ENCODE measurements around the gene MRPS22. TPM values are rescaled to one million over a fixed set of nuclear protein-coding genes. Genes with fewer than 3 reads are reported as not detected.
A peak's percentile ranks its signal among the peaks of the same experiment; 100 is the strongest.
"Not testable (repeated sequence)": the region's sequence is repeated elsewhere in the genome, so short reads cannot be mapped to it uniquely, and the experiment has no call there.

MRPS22 gene
- total RNA-seq, 2 experiments from 2014 or later, result 39.7 to 41.1 TPM

DNA sequence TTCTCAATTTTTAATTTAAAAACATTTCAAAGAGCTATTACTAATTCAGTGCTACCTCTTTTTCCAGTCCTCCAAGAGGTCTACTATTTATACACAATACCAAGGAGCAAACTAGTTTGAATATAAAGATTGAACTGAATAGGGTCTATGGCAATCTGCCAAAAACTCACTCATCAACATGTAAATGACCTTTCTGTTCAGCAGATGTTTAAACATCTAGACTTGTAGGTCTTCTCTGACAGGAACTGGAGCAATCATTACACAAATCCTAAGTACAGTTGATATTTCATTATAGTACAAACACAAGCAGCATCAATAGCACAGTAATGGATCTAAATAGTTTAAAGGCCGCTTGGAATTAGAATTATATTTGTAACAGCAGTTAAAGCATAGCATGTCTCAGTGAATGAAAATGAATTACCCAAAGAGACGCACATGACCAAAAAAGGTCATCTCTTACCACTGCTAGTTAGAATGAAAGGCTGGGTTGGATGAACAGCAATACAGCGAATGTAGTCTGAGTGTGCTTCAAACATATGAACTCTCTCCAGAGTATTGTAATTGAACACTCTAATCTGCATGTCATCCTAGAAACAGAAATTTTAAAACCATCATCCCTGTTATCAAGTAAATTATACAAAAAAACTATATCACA lies 34.9 kb downstream of the MRPS22 start:
- Mint-ChIP-seq H3K4me3 (no peak overlapping the region), H3K4me1 (ENCODE audit: low read depth) (peaks cover 4% of the 10 kb centered on the region), H3K9me3 (ENCODE audit: insufficient read depth) (no peaks in the 10 kb centered on the region), H3K27me3 (ENCODE audit: low read depth) (no peaks in the 10 kb centered on the region), H3K27ac (no peak overlapping the region), H3K36me3 (ENCODE audit: low read depth) (peaks cover 59% of the 10 kb centered on the region)
- DNase-seq (no peak), ATAC-seq (no peak)
- ChIA-PET CTCF (interaction anchor here (1.1 kb wide), 1 partner anchor 10 kb away, joined by 3 read pairs; no protein-coding TSS in a partner anchor), POLR2A (no interaction called here)

- no peak for ATAC-seq
- Mint-ChIP-seq H3K27ac (no peak overlapping the region), H3K4me1 (ENCODE audit: low read depth) (peaks cover 7% of the 10 kb centered on the region), H3K9me3 (ENCODE audit: insufficient read depth) (no peaks in the 10 kb centered on the region), H3K27me3 (ENCODE audit: low read depth) (no peaks in the 10 kb centered on the region), H3K36me3 (ENCODE audit: low read depth) (peaks cover 51% of the 10 kb centered on the region), H3K4me3 (no peak overlapping the region)
- ChIA-PET POLR2A (interaction anchor here (1.7 kb wide), 1 partner anchor 36 kb away, joined by 3 read pairs; the partner anchor contains the start of gene MRPS22), CTCF (no interaction called here)
- DNase-seq, result no peak
Measured at GRCh38 chr3:139380575-139380974, 36.8 kb downstream of the MRPS22 start.

- ATAC-seq; H3K27ac Mint-ChIP-seq; H3K27me3 Mint-ChIP-seq (ENCODE audit: low read depth); H3K4me3 Mint-ChIP-seq; CTCF ChIA-PET; H3K9me3 Mint-ChIP-seq (ENCODE audit: insufficient read depth); POLR2A ChIA-PET; DNase-seq: not testable (repeated sequence)
- peaks cover 47% of the 10 kb centered on the region for H3K36me3 Mint-ChIP-seq (ENCODE audit: low read depth)
- H3K4me1 Mint-ChIP-seq (ENCODE audit: low read depth), result peaks cover 18% of the 10 kb centered on the region
Measured at GRCh38 chr3:139382291-139382690, 38.5 kb downstream of the MRPS22 start.

GRCh38 chr3:139388077-139388476 lies 44.3 kb downstream of the MRPS22 start:
- Mint-ChIP-seq H3K4me3 (peak overlapping the region; percentile 90), H3K27me3 (ENCODE audit: low read depth) (no peaks in the 10 kb centered on the region), H3K4me1 (ENCODE audit: low read depth) (peaks cover 33% of the 10 kb centered on the region), H3K9me3 (ENCODE audit: insufficient read depth) (no peaks in the 10 kb centered on the region), H3K36me3 (ENCODE audit: low read depth) (peaks cover 7% of the 10 kb centered on the region), H3K27ac (no peak overlapping the region)
- CTCF ChIA-PET, result no interaction called here
- DNase-seq (no peak), ATAC-seq (no peak)
- POLR2A ChIA-PET, result no interaction called here

DNA sequence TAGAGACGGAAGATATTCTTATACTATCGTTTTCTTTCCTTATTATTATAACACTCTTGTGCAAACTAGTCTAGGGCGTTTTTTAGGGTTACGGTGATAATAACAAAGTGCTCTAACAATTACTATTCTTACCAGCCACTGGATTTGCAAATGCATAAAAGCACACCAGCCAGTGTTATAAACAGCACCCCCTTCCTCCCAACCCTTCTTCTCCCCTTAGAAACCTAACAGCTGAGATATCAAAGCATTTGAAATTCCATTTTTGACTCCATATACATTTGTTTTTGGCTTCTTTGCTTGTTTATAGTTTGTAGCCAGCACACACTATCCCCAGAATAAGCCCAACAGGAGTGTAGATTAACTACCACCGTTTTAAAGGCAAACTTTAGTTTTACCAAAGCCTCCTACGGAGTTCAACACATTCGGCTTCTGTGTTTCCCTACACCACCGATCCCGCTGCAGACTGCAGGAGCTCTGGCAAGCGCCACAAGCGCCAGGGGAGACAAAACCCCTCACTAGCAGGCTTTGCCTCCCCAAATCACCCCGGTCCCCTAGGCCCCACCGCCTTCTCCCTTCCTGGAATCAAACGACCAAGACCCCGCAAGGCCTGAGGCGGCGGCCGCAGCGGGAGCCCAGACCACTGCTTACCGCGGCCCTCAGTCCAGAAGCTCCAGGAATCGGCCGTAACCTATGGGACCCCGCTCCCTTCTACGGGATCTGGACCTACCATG lies 45.2 kb downstream of the MRPS22 start:
- H3K27ac Mint-ChIP-seq, result peak overlapping the region; percentile 93
- H3K27me3 Mint-ChIP-seq (ENCODE audit: low read depth), result no peaks in the 10 kb centered on the region
- peak; percentile 49 for DNase-seq
- peak overlapping the region; percentile 90 for H3K4me3 Mint-ChIP-seq
- CTCF ChIA-PET, result interaction anchor here (0.9 to 1.6 kb wide), 5 partner anchors 10 to 277 kb away, joined by 3 to 6 read pairs (median 3); no protein-coding TSS in a partner anchor
- H3K4me1 Mint-ChIP-seq (ENCODE audit: low read depth), result peaks cover 41% of the 10 kb centered on the region
- peaks cover 4% of the 10 kb centered on the region for H3K36me3 Mint-ChIP-seq (ENCODE audit: low read depth)
- peak; percentile 45 for ATAC-seq
- no peaks in the 10 kb centered on the region for H3K9me3 Mint-ChIP-seq (ENCODE audit: insufficient read depth)
- POLR2A ChIA-PET, result interaction anchor here (1.0 to 1.8 kb wide), 3 partner anchors 9 to 453 kb away, joined by 3 to 14 read pairs (median 3); partner anchors contain the start of gene MRPS22

- H3K4me1 Mint-ChIP-seq (ENCODE audit: low read depth), result peaks cover 40% of the 10 kb centered on the region
- DNase-seq (peak; percentile 97), ATAC-seq (peak; percentile 94)
- ChIA-PET CTCF (interaction anchor here (1.3 to 1.6 kb wide), 4 partner anchors 28 to 278 kb away, joined by 3 to 6 read pairs (median 4); no protein-coding TSS in a partner anchor), POLR2A (interaction anchor here (0.6 to 1.8 kb wide), 5 partner anchors 10 to 454 kb away, joined by 3 to 14 read pairs (median 3); partner anchors contain the start of gene MRPS22)
- no peaks in the 10 kb centered on the region for H3K36me3 Mint-ChIP-seq (ENCODE audit: low read depth)
- H3K4me3 Mint-ChIP-seq, result peak within 1 kb of the TSS; percentile 90
- no peaks in the 10 kb centered on the region for H3K9me3 Mint-ChIP-seq (ENCODE audit: insufficient read depth)
- no peaks in the 10 kb centered on the region for H3K27me3 Mint-ChIP-seq (ENCODE audit: low read depth)
- peak within 1 kb of the TSS; percentile 93 for H3K27ac Mint-ChIP-seq
Measured at GRCh38 chr3:139389552-139390368, 45.9 kb downstream of the MRPS22 start, which contains the start of gene COPB2. Gene COPB2, minus strand, starts transcription at chr3:139389647. Its CDS starts 97 bp downstream, at chr3:139389550.

DNA sequence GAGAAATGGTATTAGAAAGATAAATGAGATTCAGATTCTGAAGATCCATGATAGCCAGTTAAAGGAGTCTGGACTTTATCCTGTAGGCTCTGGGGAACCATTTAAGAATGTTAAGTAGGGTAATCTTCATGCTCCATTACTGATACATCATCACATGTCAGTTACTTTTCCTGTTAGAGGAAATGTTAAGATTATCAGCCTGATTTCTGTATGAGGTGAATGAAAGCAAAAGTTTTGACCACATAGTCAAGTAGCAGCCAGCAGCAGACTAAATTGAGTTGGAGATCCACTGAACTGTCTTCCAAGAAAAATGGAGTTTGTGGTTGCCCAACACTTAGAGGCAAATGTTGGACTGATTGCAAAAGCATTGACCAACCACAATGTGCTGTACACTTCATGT lies 50.3 kb downstream of the MRPS22 start:
- Mint-ChIP-seq H3K27me3 (ENCODE audit: low read depth) (no peaks in the 10 kb centered on the region), H3K27ac (no peak overlapping the region), H3K4me3 (no peak overlapping the region), H3K36me3 (ENCODE audit: low read depth) (no peaks in the 10 kb centered on the region), H3K4me1 (ENCODE audit: low read depth) (peaks cover 18% of the 10 kb centered on the region), H3K9me3 (ENCODE audit: insufficient read depth) (no peaks in the 10 kb centered on the region)
- CTCF ChIA-PET, result interaction anchor here (1.2 kb wide), 1 partner anchor 11 kb away, joined by 3 read pairs; no protein-coding TSS in a partner anchor
- no peak for ATAC-seq
- no peak for DNase-seq
- POLR2A ChIA-PET, result no interaction called here

DNA sequence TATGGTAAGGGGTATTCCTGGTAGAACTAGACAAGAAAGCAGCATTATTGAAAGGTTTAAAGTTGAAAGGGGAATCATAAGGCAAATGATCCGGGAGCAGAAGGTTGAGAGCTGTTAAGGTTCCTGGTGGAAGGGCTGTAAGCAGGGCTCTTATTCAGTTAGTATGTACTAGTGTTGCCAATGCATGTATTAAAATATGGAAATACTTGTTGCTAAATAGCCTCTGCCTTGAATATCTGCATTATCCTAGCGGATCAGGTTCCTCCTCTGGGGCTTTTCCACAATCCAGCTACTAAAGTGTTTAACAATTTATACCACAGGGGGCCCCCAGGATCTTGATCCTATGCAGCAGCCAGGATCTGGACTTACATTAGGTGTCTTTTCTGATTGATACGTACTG lies 52.9 kb downstream of the MRPS22 start:
- H3K36me3 Mint-ChIP-seq (ENCODE audit: low read depth), result no peaks in the 10 kb centered on the region
- H3K9me3 Mint-ChIP-seq (ENCODE audit: insufficient read depth), result peaks cover under 1% of the 10 kb centered on the region
- peaks cover 10% of the 10 kb centered on the region for H3K4me1 Mint-ChIP-seq (ENCODE audit: low read depth)
- no peak for ATAC-seq
- no peaks in the 10 kb centered on the region for H3K27me3 Mint-ChIP-seq (ENCODE audit: low read depth)
- no peak overlapping the region for H3K27ac Mint-ChIP-seq
- H3K4me3 Mint-ChIP-seq, result no peak overlapping the region
- ChIA-PET POLR2A (no interaction called here), CTCF (no interaction called here)
- DNase-seq, result no peak

DNA sequence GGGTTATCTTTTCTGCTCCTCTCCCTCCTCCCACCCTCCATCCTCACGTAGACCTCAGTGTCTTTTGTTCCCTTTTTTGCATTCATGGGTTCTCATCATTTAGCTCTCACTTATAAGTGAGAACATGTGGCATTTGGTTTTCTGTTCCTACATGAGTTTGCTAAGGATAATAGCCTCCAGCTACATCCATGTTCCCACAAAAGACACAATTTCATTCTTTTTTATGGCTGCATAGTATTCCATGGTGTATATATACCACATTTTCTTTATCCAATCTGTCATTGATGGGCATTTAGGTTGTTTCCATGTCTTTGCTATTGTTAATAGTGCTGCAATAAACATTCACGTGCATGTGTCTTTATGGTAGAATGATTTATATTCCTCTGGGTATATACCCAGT lies 57.3 kb downstream of the MRPS22 start:
- POLR2A ChIA-PET, result not testable (repeated sequence)

More for the DNA sequence above, 57.3 kb downstream of the MRPS22 start:
- H3K4me3 Mint-ChIP-seq; DNase-seq; H3K27me3 Mint-ChIP-seq (ENCODE audit: low read depth); CTCF ChIA-PET; H3K4me1 Mint-ChIP-seq (ENCODE audit: low read depth); H3K36me3 Mint-ChIP-seq (ENCODE audit: low read depth); ATAC-seq; H3K27ac Mint-ChIP-seq: not testable (repeated sequence)
- H3K9me3 Mint-ChIP-seq (ENCODE audit: insufficient read depth), result peaks cover 15% of the 10 kb centered on the region
